Measurements from ENCODE around the gene MTR. TPM values are rescaled to one million over a fixed set of nuclear protein-coding genes. Genes with fewer than 3 reads are reported as not detected.

Gene MTR
- total RNA-seq, 4 donors from 2014 or later, result 16.3 to 34.0 (median 24.2) TPM

DNA sequence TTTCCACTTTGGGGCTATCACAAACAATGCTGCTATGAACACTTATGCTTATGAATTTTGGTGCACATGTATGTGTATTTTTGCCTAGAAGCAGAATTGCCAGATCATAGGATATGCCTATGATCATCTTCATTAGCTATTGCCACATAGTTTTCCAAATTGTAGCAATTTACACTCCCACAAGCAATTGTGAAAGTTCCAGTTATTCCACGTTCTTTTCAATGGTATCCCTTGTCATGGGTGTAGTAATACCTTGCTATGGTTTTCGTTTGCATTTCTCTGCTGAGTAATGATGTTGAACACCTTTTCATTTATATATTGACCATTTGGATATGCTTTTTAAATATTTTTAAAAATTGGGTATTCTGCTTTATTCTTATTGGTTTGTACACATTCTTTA is 82.6 kb downstream of the MTR start:
- WGBS, 2 donors, result 60 to 81% methylated on average over 2 of the region's 2 CpGs
- intact Hi-C loops (cut with DNase I; ENCODE audit: low total_unique reads), result no loop called here

DNA sequence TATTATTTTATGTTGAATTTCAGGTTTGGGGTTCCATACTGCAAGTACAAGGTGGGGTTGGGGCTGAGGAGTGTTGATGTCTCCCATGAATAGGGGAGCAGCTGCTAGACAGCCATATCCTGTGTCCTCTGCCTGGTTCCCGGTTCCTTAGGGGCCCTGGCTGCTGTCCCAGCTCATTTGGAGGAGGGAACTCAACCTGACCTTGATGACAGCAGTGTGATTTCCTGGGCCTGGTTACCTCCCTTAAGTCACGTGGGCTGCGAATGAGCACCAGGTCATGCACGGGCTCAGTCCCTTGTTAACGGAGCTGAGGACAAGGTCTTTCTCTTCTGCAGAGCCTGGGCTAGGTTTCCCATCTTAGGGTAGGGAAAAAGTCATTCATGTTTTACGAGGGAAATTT is 85.1 kb downstream of the MTR start:
- DNase-seq (ENCODE audit: low spot score in 2 of 2), result no peak
- TF ChIP-seq CTCF (IDR thresholded peaks at IDR 0.05) (no peak), POLR2A (IDR thresholded peaks at IDR 0.05) (no peak)
- intact Hi-C loops (cut with DNase I; ENCODE audit: low total_unique reads), result no loop called here
- no peak overlapping the region for H3K4me3 ChIP-seq (ENCODE audit: low read depth, poor library complexity, severe bottlenecking)
- 83 to 88% methylated on average over 6 of the region's 6 CpGs for WGBS, 2 donors

More for the DNA sequence above, 82.6 kb downstream of the MTR start:
- H3K4me3 ChIP-seq (ENCODE audit: low read depth, poor library complexity, severe bottlenecking), result no peak overlapping the region
- TF ChIP-seq POLR2A (IDR thresholded peaks at IDR 0.05) (no peak), CTCF (IDR thresholded peaks at IDR 0.05) (no peak)
- DNase-seq (ENCODE audit: low spot score in 2 of 2), result no peak

- intact Hi-C loops (cut with DNase I; ENCODE audit: low total_unique reads), result no loop called here
- 33 to 66% methylated on average over 4 of the region's 4 CpGs for WGBS, 2 donors
- no peak for DNase-seq (ENCODE audit: low spot score in 2 of 2)
- no peak overlapping the region for H3K4me3 ChIP-seq (ENCODE audit: low read depth, poor library complexity, severe bottlenecking)
- TF ChIP-seq CTCF (IDR thresholded peaks at IDR 0.05), result no peak
- TF ChIP-seq POLR2A (IDR thresholded peaks at IDR 0.05), result no peak
Observed at GRCh38 chr1:236882678-236883077, 87.6 kb downstream of the MTR start.

DNA sequence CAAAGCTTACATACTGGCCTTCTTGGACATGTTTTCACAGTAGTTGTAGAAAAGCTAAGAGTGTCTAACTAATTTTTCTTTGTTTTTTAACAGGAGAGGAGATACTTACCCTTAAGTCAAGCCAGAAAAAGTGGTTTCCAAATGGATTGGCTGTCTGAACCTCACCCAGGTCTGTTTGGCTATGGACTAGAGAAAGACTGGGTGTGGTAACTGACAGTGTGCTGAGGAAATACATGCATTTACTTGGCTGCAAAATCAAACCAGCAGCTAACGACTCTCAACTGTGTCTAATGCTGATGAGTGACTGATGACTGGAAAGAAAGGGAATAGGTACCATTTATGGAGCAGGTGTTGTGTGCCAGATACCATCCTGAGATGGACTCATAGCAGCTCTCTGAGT is 91.1 kb downstream of the MTR start:
- intact Hi-C loops (cut with DNase I; ENCODE audit: low total_unique reads), result no loop called here
- no peak overlapping the region for H3K4me3 ChIP-seq (ENCODE audit: low read depth, poor library complexity, severe bottlenecking)
- 25 to 35% methylated on average over 1 of the region's 1 CpG for WGBS, 2 donors
- DNase-seq (ENCODE audit: low spot score in 2 of 2), result no peak
- TF ChIP-seq POLR2A (IDR thresholded peaks at IDR 0.05), result no peak

DNA sequence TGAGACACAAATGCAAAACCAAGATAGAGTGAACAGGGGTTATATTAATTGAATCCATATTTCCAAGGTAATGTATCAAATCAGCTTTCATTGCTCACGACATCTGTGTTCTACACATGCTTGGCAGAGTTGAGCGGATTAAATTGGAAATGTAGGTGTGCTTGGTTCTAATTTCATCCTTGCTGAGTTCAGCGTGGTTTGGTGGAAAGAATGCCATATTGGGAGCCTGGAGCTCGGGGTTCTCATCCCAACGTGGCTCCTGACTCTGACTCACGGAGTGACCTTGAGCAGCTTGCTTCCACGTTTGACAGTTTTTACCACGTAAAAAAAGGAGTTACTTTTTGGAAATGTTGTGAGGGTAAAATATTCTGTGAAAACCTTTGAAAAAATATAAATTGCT is 92.0 kb downstream of the MTR start:
- no peak for TF ChIP-seq POLR2A (IDR thresholded peaks at IDR 0.05)
- TF ChIP-seq CTCF (IDR thresholded peaks at IDR 0.05), result no peak
- no peak overlapping the region for H3K4me3 ChIP-seq (ENCODE audit: low read depth, poor library complexity, severe bottlenecking)
- intact Hi-C loops (cut with DNase I; ENCODE audit: low total_unique reads), result no loop called here
- DNase-seq (ENCODE audit: low spot score in 2 of 2), result no peak
- WGBS, 2 donors, result 94 to 96% methylated on average over 8 of the region's 8 CpGs

DNA sequence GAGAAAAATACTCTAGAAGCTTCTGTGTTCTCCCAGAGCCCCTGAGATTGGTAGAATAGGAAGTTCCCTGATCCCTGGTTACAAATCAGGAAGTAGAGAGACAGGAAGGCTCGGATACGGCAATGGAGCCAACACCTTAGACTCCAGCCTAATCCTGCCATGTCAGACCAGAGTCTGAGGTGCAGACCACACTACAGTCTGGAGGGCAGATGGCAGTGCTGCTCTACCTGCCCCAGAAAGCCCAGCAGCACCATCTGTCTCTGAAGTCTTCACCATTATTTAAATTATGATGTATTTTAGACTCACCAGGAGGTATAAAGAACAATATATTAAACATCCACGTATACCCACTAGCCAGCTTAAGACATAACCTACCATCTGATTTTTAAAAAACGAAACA is 93.0 kb downstream of the MTR start:
- TF ChIP-seq POLR2A (IDR thresholded peaks at IDR 0.05), result no peak
- no peak for TF ChIP-seq CTCF (IDR thresholded peaks at IDR 0.05)
- intact Hi-C loops (cut with DNase I; ENCODE audit: low total_unique reads), result no loop called here
- H3K4me3 ChIP-seq (ENCODE audit: low read depth, poor library complexity, severe bottlenecking), result no peak overlapping the region
- WGBS, 2 donors, result 52 to 80% methylated on average over 4 of the region's 4 CpGs
- no peak for DNase-seq (ENCODE audit: low spot score in 2 of 2)

All from lower leg skin (tissue), 4 donors.